Measurements from ENCODE around the gene MICB. TPM values are rescaled to one million over a fixed set of nuclear protein-coding genes. Genes with fewer than 3 reads are reported as not detected.

Gene MICB
- total and polyA plus RNA-seq, 4 donors: 0.19 to 4.9 (median 1.2) TPM

- H3K36me3 ChIP-seq (ENCODE audit: control insufficient read depth in 4 of 4, insufficient read depth in 3 of 4, low read depth in 1 of 4, low read length in 3 of 4): peaks cover 26 to 68% (median 59%) of the 10 kb centered on the region in 4 donors
- DNase-seq (ENCODE audit: low spot score): no peak
- no peak overlapping the region for H3K4me3 ChIP-seq (ENCODE audit: low read depth in 1 of 3, low read length in 3 of 3)
- H3K27me3 ChIP-seq (ENCODE audit: control insufficient read depth in 4 of 4, insufficient read depth in 4 of 4, low read length in 3 of 4): no peaks in the 10 kb centered on the region
- no peaks in the 10 kb centered on the region for H3K9me3 ChIP-seq (ENCODE audit: control insufficient read depth in 4 of 4, low read length in 3 of 4)
- H3K9ac ChIP-seq (ENCODE audit: low read depth in 1 of 2, low read length in 2 of 2): no peak overlapping the region
- H3K4me1 ChIP-seq (ENCODE audit: control insufficient read depth in 4 of 4, insufficient read depth in 4 of 4, low read length in 3 of 4): peaks cover 0 to 4% (median 2%) of the 10 kb centered on the region in 4 donors
- TF ChIP-seq EGR1 (IDR thresholded peaks at IDR 0.05; ENCODE audit: low read depth in 2 of 2): no peak
- no peak for TF ChIP-seq CTCF (IDR thresholded peaks at IDR 0.05; ENCODE audit: low read depth, low read length, missing input control)
- TF ChIP-seq GABPA (IDR thresholded peaks at IDR 0.05 in 1 of 2, conservative IDR thresholded peaks at IDR 0.05 in 1 of 2): no peak
- TF ChIP-seq REST (IDR thresholded peaks at IDR 0.05): no peak
- TF ChIP-seq FOXA2 (IDR thresholded peaks at IDR 0.05): no peak
- H3K27ac ChIP-seq (ENCODE audit: low read depth in 1 of 2, low read length in 2 of 2): no peak overlapping the region
- WGBS: 77% methylated on average over 9 of the region's 9 CpGs
Measured at GRCh38 chr6:31531771-31532643, 34.1 kb downstream of the MICB start.

- no peak for TF ChIP-seq JUND (IDR thresholded peaks at IDR 0.05)
- TF ChIP-seq RXRA (IDR thresholded peaks at IDR 0.05): peak; percentile 50 to 52
- no peak for TF ChIP-seq EGR1 (IDR thresholded peaks at IDR 0.05; ENCODE audit: low read depth in 2 of 2)
- TF ChIP-seq NR2F2 (IDR thresholded peaks at IDR 0.05): peak; percentile 33
- no peak for TF ChIP-seq HNF4A (conservative IDR thresholded peaks at IDR 0.05)
- H3K36me3 ChIP-seq (ENCODE audit: control insufficient read depth in 4 of 4, insufficient read depth in 3 of 4, low read depth in 1 of 4, low read length in 3 of 4): peaks cover 26 to 70% (median 61%) of the 10 kb centered on the region in 4 donors
- 61% methylated on average over 9 of the region's 9 CpGs for WGBS
- H3K27ac ChIP-seq (ENCODE audit: low read depth in 1 of 2, low read length in 2 of 2): no peak overlapping the region
- no peaks in the 10 kb centered on the region for H3K27me3 ChIP-seq (ENCODE audit: control insufficient read depth in 4 of 4, insufficient read depth in 4 of 4, low read length in 3 of 4)
- no peak overlapping the region for H3K9ac ChIP-seq (ENCODE audit: low read depth in 1 of 2, low read length in 2 of 2)
- H3K9me3 ChIP-seq (ENCODE audit: control insufficient read depth in 4 of 4, low read length in 3 of 4): no peaks in the 10 kb centered on the region
- DNase-seq (ENCODE audit: low spot score): no peak
- H3K4me3 ChIP-seq (ENCODE audit: low read depth in 1 of 3, low read length in 3 of 3): no peak overlapping the region
- H3K4me1 ChIP-seq (ENCODE audit: control insufficient read depth in 4 of 4, insufficient read depth in 4 of 4, low read length in 3 of 4): peaks cover 0 to 4% (median 2%) of the 10 kb centered on the region in 4 donors
Measured at GRCh38 chr6:31532644-31533454, 34.9 kb downstream of the MICB start.
